Large intestine (tissue), 3 donors: ENCODE measurements around the gene DLST. TPM values are rescaled to one million over a fixed set of nuclear protein-coding genes. Genes with fewer than 3 reads are reported as not detected.

Experiments
- DNase-seq, 2 donors: peaks; one replicate each; pipeline versions ENCODE4 v3.0.0 to v3.0.0-alpha.2; 2013
- H3K27ac ChIP-seq: one replicate; pipeline ENCODE4 v1.5.1; 2013; ENCODE audit warnings: low read length
- H3K27me3 ChIP-seq: 2 replicates; pipeline ENCODE4 v1.6.1; 2013; ENCODE audit warnings: low read length; ENCODE audit not compliant: control insufficient read depth, insufficient read depth
- H3K36me3 ChIP-seq: 2 replicates; pipeline ENCODE4 v1.6.1; 2013; ENCODE audit warnings: low read length; ENCODE audit not compliant: control insufficient read depth, insufficient read depth
- H3K4me1 ChIP-seq: one replicate; pipeline ENCODE4 v1.6.1; 2013; ENCODE audit warnings: low read length; ENCODE audit not compliant: control insufficient read depth, insufficient read depth
- H3K4me3 ChIP-seq: one replicate; pipeline ENCODE4 v1.5.1; 2013; ENCODE audit warnings: low read length
- H3K9me3 ChIP-seq: one replicate; pipeline ENCODE4 v1.6.1; 2013; ENCODE audit warnings: mild to moderate bottlenecking, low read depth, low read length, moderate library complexity; ENCODE audit not compliant: control insufficient read depth
- WGBS: methylation state at CpG from one replicate; pipeline ENCODE4 v1.1.5; 2013; ENCODE audit warnings: low lambda C conversion rate; ENCODE audit not compliant: insufficient coverage; 5-methylcytosine and 5-hydroxymethylcytosine counted together
- polyA plus RNA-seq: library from polyadenylated mRNA; unstranded; fragments of 120-200 nt; gene quantifications from one replicate; pipeline ENCODE4 v1.2.1, GENCODE V29; 2013

The DLST gene
- polyA plus RNA-seq, 1 donor, result 105 TPM

DNA sequence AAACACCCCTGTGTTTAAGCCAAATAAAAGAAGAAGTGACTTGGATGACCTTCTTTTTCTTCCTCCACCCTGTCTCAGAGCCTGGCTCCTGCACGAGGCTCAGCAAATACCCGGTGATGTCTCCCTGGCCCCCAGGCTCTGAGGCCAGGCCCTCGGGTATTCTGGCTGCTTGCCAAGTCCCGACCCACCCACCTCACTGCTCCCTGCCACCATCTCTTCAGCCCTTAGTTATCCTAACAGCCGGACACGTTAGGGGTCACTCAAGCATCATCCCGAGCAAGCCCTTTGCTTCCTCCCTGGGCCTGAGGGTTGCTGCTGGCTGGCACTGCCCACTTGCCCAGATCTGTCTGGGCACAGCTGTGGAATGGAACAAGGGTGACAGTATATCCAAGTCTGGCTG, 34.1 kb downstream of the DLST start:
- Histone ChIP-seq H3K36me3 (no peaks in the 10 kb centered on the region), H3K27ac (no peak overlapping the region), H3K4me1 (peaks cover 6% of the 10 kb centered on the region), H3K27me3 (no peaks in the 10 kb centered on the region), H3K4me3 (no peak overlapping the region), H3K9me3 (no peaks in the 10 kb centered on the region)
- DNase-seq, result no peak
- WGBS, result no CpG with 5 or more reads among the region's 7 CpGs

DNA sequence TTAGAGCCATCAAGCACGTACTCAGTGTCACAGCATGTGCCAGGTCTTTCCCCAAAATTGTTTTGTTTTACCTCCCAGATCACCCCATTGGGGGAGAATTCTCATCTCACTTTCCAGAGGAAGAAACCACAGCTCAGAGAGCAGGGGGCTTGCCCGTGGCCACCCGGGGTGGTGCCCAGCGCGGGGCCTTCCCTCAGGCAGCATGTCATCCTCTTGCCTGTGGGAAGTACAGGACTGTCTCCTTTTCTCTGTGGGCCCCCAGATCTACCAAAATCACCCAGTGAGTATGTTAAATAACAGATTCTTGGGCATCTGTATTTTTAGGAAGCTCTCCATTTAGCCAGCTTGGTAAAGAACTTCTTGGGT, 35.4 kb downstream of the DLST start:
- DNase-seq, result no peak
- Histone ChIP-seq H3K9me3 (no peaks in the 10 kb centered on the region), H3K4me3 (no peak overlapping the region), H3K27ac (no peak overlapping the region), H3K27me3 (no peaks in the 10 kb centered on the region), H3K4me1 (peaks cover 3% of the 10 kb centered on the region), H3K36me3 (no peaks in the 10 kb centered on the region)
- no CpG with 5 or more reads among the region's 5 CpGs for WGBS

DNA sequence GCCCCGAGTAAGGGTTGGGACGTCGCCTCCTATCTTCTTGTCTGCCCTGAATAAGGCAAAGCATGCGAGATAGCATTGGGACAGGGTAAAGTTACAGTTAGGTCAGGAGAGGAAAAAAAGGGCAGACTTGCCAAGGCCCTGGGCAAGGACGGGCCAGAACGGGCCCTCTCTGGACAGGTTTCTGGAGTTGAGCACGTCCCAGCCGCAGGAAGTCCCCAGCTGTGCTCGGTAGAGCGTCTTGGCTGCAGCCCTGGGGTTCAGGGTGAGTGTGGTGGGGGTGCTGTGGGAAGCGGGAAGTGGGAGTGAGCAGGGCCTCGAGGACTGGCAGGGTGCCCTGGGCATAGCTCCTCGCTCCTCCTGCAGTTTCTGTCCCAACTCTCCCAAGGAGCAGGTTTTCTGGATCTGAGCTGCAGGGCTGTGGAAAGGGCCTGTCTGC, 35.9 kb downstream of the DLST start:
- Histone ChIP-seq H3K9me3 (peaks cover 1% of the 10 kb centered on the region), H3K4me3 (no peak overlapping the region), H3K27ac (no peak overlapping the region), H3K36me3 (no peaks in the 10 kb centered on the region), H3K4me1 (peaks cover 6% of the 10 kb centered on the region), H3K27me3 (peaks cover 2% of the 10 kb centered on the region)
- DNase-seq, result no peak
- WGBS, result 73% methylated on average over 3 of the region's 13 CpGs

DNA sequence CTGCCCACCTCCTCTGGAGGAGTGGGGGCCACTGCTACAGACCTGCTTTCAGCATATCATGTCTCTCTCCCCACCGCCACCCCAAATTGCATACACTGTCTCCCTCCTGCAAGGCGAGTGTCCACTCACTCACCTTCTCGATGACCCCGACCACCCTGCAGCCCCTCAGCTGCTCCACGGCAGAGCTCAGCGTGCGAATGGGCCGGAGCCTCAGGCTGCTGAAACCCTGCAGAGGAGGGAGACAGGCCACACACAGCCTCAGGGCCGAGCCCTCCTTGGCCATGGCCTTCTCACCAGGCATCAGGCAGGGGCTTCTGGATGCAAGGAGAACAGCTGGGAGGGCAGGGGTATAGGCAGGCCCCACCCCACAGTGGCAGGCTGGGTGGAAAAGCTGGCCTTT, 36.7 kb downstream of the DLST start:
- Histone ChIP-seq H3K27ac (no peak overlapping the region), H3K9me3 (peaks cover 4% of the 10 kb centered on the region), H3K36me3 (no peaks in the 10 kb centered on the region), H3K4me3 (no peak overlapping the region), H3K4me1 (peaks cover 7% of the 10 kb centered on the region), H3K27me3 (peaks cover 2% of the 10 kb centered on the region)
- WGBS, result no CpG with 5 or more reads among the region's 9 CpGs
- DNase-seq, result no peak

DNA sequence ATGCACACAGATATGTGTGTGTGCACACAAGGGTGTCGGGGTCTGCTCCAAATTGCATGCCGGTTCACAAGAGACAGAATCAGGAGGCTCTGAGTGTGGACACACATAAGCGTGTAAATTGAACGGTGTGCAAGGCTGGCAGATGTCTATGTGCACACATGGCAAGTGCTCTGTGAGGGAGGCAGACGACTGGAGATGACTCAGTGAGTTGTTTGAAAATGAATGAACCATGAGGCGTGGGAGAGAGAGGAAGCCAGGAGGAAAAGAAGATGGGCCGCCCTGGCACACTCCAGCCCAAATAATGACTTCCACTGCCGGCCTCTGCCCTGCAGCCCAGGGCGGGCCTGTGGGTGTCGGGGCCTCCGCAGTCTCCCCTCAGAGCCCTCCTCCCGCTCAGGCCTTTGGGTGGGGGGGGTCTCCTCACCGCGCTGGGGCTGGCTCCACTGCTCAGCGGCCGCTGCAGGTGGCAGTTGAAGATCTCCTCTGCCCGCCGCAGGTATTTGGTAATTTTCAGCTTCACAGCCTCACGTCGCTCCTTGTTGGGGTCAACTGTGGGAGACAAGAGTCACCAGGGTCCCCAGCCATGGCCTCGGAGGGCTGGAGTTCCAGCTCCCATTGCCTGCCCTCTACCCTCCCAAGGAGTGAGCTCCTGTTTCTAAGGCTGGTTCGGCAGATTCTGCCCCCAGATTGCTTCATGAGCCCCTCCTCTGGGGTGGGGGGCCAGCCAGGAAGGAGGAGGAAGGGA, 37.9 kb downstream of the DLST start:
- no peak overlapping the region for H3K27ac ChIP-seq
- H3K4me3 ChIP-seq, result no peak overlapping the region
- peaks cover 10% of the 10 kb centered on the region for H3K4me1 ChIP-seq
- H3K27me3 ChIP-seq, result peaks cover 5% of the 10 kb centered on the region
- H3K9me3 ChIP-seq, result peaks cover 4% of the 10 kb centered on the region
- no peaks in the 10 kb centered on the region for H3K36me3 ChIP-seq
- no peak for DNase-seq
- WGBS, result no CpG with 5 or more reads among the region's 22 CpGs

DNA sequence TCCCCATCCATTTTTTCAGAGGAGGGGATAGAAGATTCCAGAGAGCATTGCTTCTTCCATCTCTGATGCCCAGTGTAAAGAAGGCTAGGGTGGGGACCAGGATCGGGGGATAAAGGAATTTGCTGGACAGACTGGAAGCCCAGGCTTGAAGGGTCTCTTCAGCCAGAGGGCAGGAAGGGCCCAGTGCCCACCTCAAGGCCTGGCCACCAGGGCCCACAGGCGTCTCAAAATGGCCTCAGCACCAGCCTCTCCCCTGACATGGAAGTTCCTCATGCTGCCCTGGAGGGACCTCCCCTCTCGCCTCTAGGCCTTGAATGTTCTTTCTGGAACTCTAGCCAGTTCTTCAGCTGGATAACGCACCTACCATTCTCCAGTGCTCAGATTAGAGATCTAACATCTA, 38.6 kb downstream of the DLST start:
- H3K27ac ChIP-seq, result no peak overlapping the region
- H3K36me3 ChIP-seq, result no peaks in the 10 kb centered on the region
- H3K4me3 ChIP-seq, result no peak overlapping the region
- no peak for DNase-seq
- H3K4me1 ChIP-seq, result peaks cover 10% of the 10 kb centered on the region
- peaks cover 4% of the 10 kb centered on the region for H3K9me3 ChIP-seq
- H3K27me3 ChIP-seq, result peaks cover 5% of the 10 kb centered on the region
- 100% methylated on average over 1 of the region's 4 CpGs for WGBS

DNA sequence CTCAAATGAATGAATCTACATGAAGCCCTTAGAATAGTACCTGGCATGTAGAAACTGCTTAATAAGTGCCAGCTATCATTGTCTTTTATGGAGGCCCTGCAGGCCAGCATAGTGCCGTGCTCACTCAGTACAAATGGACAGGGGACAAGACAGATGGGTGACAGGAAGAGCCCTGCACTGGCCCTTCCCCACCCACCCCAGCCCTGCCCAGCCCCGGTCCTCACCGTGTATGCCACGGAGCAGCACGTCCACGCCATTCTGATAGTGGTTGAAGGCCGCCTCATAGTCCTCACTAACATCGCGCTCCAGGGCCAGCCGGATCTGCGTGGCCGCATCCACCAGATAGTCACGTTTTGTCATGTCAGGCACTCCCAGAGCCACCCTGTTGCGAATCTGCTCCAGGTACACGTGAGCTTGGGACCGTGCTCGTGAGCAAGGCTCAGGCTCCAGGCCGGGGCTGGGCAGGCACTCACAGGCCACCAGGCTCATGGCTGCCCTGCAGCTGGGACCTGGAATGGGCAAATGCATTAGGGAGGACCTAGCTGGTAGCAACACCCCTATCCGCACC, 39.4 kb downstream of the DLST start:
- DNase-seq, result no peak
- H3K27ac ChIP-seq, result no peak overlapping the region
- H3K9me3 ChIP-seq, result peaks cover 4% of the 10 kb centered on the region
- H3K4me3 ChIP-seq, result no peak overlapping the region
- H3K27me3 ChIP-seq, result peaks cover 5% of the 10 kb centered on the region
- peaks cover 8% of the 10 kb centered on the region for H3K4me1 ChIP-seq
- H3K36me3 ChIP-seq, result no peaks in the 10 kb centered on the region
- no CpG with 5 or more reads among the region's 19 CpGs for WGBS

DNA sequence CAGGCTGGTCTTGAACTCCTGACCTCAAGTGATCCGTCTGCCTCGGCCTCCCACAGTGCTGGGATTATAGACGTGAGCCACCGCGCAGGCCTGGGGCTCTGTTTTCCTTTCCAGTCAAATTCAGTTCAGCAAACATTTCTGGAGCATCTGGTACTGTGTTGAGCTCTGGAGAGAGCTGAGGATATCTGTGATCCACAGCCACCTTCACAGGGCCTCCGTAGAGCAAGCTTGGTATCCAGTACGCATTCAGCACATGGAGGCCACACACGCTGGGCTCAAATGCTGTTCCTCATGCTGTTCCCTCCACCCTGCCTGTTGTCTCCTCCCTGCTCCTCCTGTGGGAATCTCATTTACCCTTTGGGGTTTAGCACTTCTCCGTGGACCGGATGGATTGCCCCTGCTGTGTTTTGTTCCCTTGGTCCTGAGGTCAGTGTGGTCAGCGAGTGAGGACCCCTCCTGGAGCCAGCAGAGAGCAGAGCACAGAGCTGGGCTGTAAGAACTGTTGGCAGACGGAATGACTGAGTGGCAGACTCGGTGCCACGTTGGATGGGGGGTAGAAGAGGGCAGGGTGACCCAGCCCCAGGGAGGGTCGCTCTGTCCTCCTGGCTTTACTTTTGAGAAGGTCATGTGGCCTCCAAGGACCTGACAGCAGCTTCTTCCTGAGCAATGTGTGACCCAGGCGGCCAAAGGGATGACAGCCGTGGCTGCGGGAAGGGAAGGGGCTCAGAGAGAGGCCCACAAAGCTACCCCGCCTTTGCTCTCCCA, 40.5 kb downstream of the DLST start:
- DNase-seq, result no peak
- WGBS, result no CpG with 5 or more reads among the region's 19 CpGs
- H3K36me3 ChIP-seq, result no peaks in the 10 kb centered on the region
- peak overlapping the region; percentile 55 for H3K4me3 ChIP-seq
- H3K9me3 ChIP-seq, result peaks cover 4% of the 10 kb centered on the region
- peaks cover 8% of the 10 kb centered on the region for H3K4me1 ChIP-seq
- H3K27ac ChIP-seq, result no peak overlapping the region
- H3K27me3 ChIP-seq, result peaks cover 5% of the 10 kb centered on the region

DNA sequence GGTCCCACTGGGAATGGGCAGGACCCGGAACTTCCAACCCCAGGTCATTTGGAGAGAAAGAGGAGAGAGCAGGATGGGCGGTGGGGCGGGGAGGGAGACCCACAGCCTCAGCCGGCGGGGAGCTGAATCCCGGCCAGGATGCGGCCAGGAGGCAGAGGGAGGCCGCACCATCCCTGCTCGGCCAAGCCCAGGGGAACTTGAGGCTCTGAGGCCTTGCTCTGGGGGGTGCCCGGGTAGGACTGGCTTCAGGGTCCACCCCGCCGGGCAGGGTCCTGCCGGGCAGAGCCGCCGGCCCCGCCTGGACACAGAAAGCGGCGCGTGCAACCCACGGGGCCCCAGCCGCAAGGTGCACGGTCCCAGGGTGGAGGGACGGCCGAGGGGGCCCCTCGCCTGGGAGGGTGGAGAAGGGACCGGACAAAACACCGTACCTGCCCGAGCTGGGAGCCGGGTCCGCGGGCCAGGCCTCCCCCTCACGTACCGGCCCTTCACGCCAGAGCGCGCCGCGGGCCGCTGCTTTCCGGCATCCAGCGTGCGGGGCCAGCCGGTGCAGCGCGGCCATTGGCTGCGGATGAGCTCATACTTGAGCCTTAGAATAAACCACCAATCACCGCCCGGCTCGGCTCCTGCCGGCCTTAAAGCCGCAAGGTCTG, 41.2 kb downstream of the DLST start, which contains the start of gene RPS6KL1:
RPS6KL1 (minus strand) TSS at position 509 of the 650 bp plus-strand sequence. CDS start 1,719 bp downstream, outside the sequence.
- Histone ChIP-seq H3K4me1 (peaks cover 8% of the 10 kb centered on the region), H3K27me3 (peaks cover 5% of the 10 kb centered on the region), H3K4me3 (peak within 1 kb of the TSS; percentile 55), H3K27ac (no peak within 1 kb of the TSS), H3K36me3 (no peaks in the 10 kb centered on the region), H3K9me3 (peaks cover 4% of the 10 kb centered on the region)
- peak; percentile 70 to 81 for DNase-seq
- WGBS, result no CpG with 5 or more reads among the region's 51 CpGs

DNA sequence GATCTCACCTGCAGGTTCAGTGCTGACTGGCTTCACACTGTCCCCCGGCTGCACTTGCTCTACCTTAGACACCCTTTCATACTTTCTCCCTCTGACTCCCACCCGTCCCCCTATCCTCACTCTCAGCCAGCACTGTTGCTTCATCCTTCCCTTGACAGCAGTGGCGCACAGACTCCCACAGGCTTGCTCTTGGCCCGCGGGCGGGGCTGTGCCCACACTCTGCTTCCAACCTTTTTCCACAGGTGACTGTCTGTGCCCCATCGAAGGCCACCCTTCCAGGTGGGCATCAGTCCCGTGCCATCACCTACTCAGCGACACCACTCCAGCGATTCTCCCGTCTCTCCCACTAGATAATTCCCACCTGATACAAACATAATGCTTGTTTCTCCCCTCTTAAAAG, 42.3 kb downstream of the DLST start:
- no peak overlapping the region for H3K4me3 ChIP-seq
- no peak for DNase-seq
- H3K27ac ChIP-seq, result no peak overlapping the region
- H3K36me3 ChIP-seq, result no peaks in the 10 kb centered on the region
- H3K4me1 ChIP-seq, result peaks cover 8% of the 10 kb centered on the region
- H3K27me3 ChIP-seq, result peaks cover 5% of the 10 kb centered on the region
- peaks cover 4% of the 10 kb centered on the region for H3K9me3 ChIP-seq
- WGBS, result 100% methylated on average over 1 of the region's 11 CpGs
